C4-2B (cell line): Measurements from ENCODE around the gene CFAP299.

ENCODE experiments used
- H3K27ac ChIP-seq: fragments of 450-650 bp; 2 replicates; pipeline ENCODE4 v1.5.1; 2017
- CTCF ChIP-seq: fragments of 450-650 bp; conservative IDR thresholded peaks from 2 replicates; pipeline ENCODE4 v1.5.1; 2017; ENCODE audit warnings: mild to moderate bottlenecking
- ZFX ChIP-seq: fragments of 450-650 bp; IDR thresholded peaks from 2 replicates; pipeline ENCODE4 v1.6.1; 2017

CFAP299 gene

GRCh38 chr4:80963051-80963450 lies 627.5 kb downstream of the CFAP299 start:
- no peak overlapping the region for H3K27ac ChIP-seq
- no peak for TF ChIP-seq ZFX
- no peak for TF ChIP-seq CTCF

- TF ChIP-seq CTCF = no peak
- no peak for TF ChIP-seq ZFX
- no peak overlapping the region for H3K27ac ChIP-seq
These were observed 631.8 kb downstream of the CFAP299 start for GRCh38 chr4:80967346-80967745.

- TF ChIP-seq ZFX (no peak), CTCF (no peak)
- no peak overlapping the region for H3K27ac ChIP-seq
These were observed 644.7 kb downstream of the CFAP299 start for GRCh38 chr4:80980239-80980638.

- H3K27ac ChIP-seq = no peak overlapping the region
- TF ChIP-seq ZFX (no peak), CTCF (no peak)
These were observed 650.5 kb downstream of the CFAP299 start for GRCh38 chr4:80986011-80986410.

- no peak for TF ChIP-seq ZFX
- peak; percentile 77 for TF ChIP-seq CTCF
- no peak overlapping the region for H3K27ac ChIP-seq
These were observed 654.5 kb downstream of the CFAP299 start for GRCh38 chr4:80989921-80990544.

GRCh38 chr4:80990851-80991250 lies 655.3 kb downstream of the CFAP299 start:
- H3K27ac ChIP-seq = no peak overlapping the region
- TF ChIP-seq ZFX (no peak), CTCF (no peak)

GRCh38 chr4:80999943-81000342 lies 664.4 kb downstream of the CFAP299 start:
- no peak overlapping the region for H3K27ac ChIP-seq
- TF ChIP-seq ZFX (no peak), CTCF (no peak)
